ENCODE measurements around the gene SUV39H1. TPM values are rescaled to one million over a fixed set of nuclear protein-coding genes. Genes with fewer than 3 reads are reported as not detected.

SUV39H1 gene
- total RNA-seq, 1 donor from 2014 or later = 4.9 TPM

GRCh38 chrX:48696909-48697727 lies 584 bp downstream of the SUV39H1 start:
- peaks cover 6% of the 10 kb centered on the region for H3K36me3 ChIP-seq (ENCODE audit: insufficient read depth, low read length)
- peaks cover 37% of the 10 kb centered on the region for H3K79me2 ChIP-seq (ENCODE audit: insufficient read depth, low read length)
- peaks cover 7% of the 10 kb centered on the region for H3K4me1 ChIP-seq (ENCODE audit: insufficient read depth, low read length)
- Mint-ChIP-seq H3K9me3 (ENCODE audit: unreplicated experiment) (no peaks in the 10 kb centered on the region), H3K27me3 (ENCODE audit: low read depth, unreplicated experiment) (no peaks in the 10 kb centered on the region), H3K36me3 (ENCODE audit: low read depth, unreplicated experiment) (peaks cover 3% of the 10 kb centered on the region), H3K4me3 (ENCODE audit: unreplicated experiment) (peak overlapping the region; percentile 86), H3K27ac (ENCODE audit: unreplicated experiment) (peak overlapping the region; percentile 58), H3K4me1 (ENCODE audit: low read depth, unreplicated experiment) (peaks cover 8% of the 10 kb centered on the region)
- no peak for TF ChIP-seq EZH2 (IDR thresholded peaks at IDR 0.05; ENCODE audit: insufficient read depth, low read length)
- TF ChIP-seq, protein P1, sequence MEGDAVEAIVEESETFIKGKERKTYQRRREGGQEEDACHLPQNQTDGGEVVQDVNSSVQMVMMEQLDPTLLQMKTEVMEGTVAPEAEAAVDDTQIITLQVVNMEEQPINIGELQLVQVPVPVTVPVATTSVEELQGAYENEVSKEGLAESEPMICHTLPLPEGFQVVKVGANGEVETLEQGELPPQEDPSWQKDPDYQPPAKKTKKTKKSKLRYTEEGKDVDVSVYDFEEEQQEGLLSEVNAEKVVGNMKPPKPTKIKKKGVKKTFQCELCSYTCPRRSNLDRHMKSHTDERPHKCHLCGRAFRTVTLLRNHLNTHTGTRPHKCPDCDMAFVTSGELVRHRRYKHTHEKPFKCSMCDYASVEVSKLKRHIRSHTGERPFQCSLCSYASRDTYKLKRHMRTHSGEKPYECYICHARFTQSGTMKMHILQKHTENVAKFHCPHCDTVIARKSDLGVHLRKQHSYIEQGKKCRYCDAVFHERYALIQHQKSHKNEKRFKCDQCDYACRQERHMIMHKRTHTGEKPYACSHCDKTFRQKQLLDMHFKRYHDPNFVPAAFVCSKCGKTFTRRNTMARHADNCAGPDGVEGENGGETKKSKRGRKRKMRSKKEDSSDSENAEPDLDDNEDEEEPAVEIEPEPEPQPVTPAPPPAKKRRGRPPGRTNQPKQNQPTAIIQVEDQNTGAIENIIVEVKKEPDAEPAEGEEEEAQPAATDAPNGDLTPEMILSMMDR (IDR thresholded peaks at IDR 0.05; ENCODE audit: insufficient read depth, low read depth, low read length) = no peak
- H3K27me3 ChIP-seq (ENCODE audit: insufficient read depth, low read length) = no peaks in the 10 kb centered on the region
- H3K9me3 ChIP-seq (ENCODE audit: insufficient read depth, low read depth, low read length) = no peaks in the 10 kb centered on the region
- H3K9ac ChIP-seq (ENCODE audit: low read length) = peak overlapping the region; percentile 91
- DNase-seq (ENCODE audit: low read depth) = peak; percentile 4
- H3K27ac ChIP-seq (ENCODE audit: low read depth, low read length) = peak overlapping the region; percentile 61
- H4K20me1 ChIP-seq (ENCODE audit: insufficient read depth, low read length) = no peaks in the 10 kb centered on the region
- H3K4me2 ChIP-seq (ENCODE audit: low read length) = peak overlapping the region; percentile 91
- H3K4me3 ChIP-seq (ENCODE audit: insufficient read depth, low read depth, low read length) = peak overlapping the region; percentile 75
- H2AFZ ChIP-seq (ENCODE audit: low read depth, low read length) = peak overlapping the region; percentile 63
- FAIRE-seq = no peak

- Histone ChIP-seq H4K20me1 (ENCODE audit: insufficient read depth, low read length) (no peaks in the 10 kb centered on the region), H3K9ac (ENCODE audit: low read length) (no peak overlapping the region), H3K4me2 (ENCODE audit: low read length) (no peak overlapping the region), H3K4me3 (ENCODE audit: insufficient read depth, low read depth, low read length) (no peak overlapping the region), H3K9me3 (ENCODE audit: insufficient read depth, low read depth, low read length) (no peaks in the 10 kb centered on the region), H3K27ac (ENCODE audit: low read depth, low read length) (no peak overlapping the region), H3K27me3 (ENCODE audit: insufficient read depth, low read length) (no peaks in the 10 kb centered on the region), H3K4me1 (ENCODE audit: insufficient read depth, low read length) (peaks cover 7% of the 10 kb centered on the region), H2AFZ (ENCODE audit: low read depth, low read length) (no peak overlapping the region), H3K36me3 (ENCODE audit: insufficient read depth, low read length) (peaks cover 6% of the 10 kb centered on the region), H3K79me2 (ENCODE audit: insufficient read depth, low read length) (peaks cover 39% of the 10 kb centered on the region)
- Mint-ChIP-seq H3K27ac (ENCODE audit: unreplicated experiment) (no peak overlapping the region), H3K4me3 (ENCODE audit: unreplicated experiment) (no peak overlapping the region), H3K27me3 (ENCODE audit: low read depth, unreplicated experiment) (no peaks in the 10 kb centered on the region), H3K4me1 (ENCODE audit: low read depth, unreplicated experiment) (peaks cover 9% of the 10 kb centered on the region), H3K36me3 (ENCODE audit: low read depth, unreplicated experiment) (peaks cover 3% of the 10 kb centered on the region), H3K9me3 (ENCODE audit: unreplicated experiment) (no peaks in the 10 kb centered on the region)
- FAIRE-seq (no peak), DNase-seq (ENCODE audit: low read depth) (no peak)
- no peak for TF ChIP-seq EZH2 (IDR thresholded peaks at IDR 0.05; ENCODE audit: insufficient read depth, low read length)
- TF ChIP-seq, protein P1 (IDR thresholded peaks at IDR 0.05; ENCODE audit: insufficient read depth, low read depth, low read length) = no peak
Observed at GRCh38 chrX:48698306-48698705, 1.8 kb downstream of the SUV39H1 start.

DNA sequence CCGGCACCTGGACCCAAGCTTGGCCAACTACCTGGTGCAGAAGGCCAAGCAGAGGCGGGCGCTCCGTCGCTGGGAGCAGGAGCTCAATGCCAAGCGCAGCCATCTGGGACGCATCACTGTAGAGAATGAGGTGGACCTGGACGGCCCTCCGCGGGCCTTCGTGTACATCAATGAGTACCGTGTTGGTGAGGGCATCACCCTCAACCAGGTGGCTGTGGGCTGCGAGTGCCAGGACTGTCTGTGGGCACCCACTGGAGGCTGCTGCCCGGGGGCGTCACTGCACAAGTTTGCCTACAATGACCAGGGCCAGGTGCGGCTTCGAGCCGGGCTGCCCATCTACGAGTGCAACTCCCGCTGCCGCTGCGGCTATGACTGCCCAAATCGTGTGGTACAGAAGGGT lies 3.7 kb downstream of the SUV39H1 start:
- Mint-ChIP-seq H3K27ac (ENCODE audit: unreplicated experiment) (no peak overlapping the region), H3K9me3 (ENCODE audit: unreplicated experiment) (no peaks in the 10 kb centered on the region), H3K4me1 (ENCODE audit: low read depth, unreplicated experiment) (peaks cover 9% of the 10 kb centered on the region), H3K4me3 (ENCODE audit: unreplicated experiment) (no peak overlapping the region), H3K27me3 (ENCODE audit: low read depth, unreplicated experiment) (no peaks in the 10 kb centered on the region), H3K36me3 (ENCODE audit: low read depth, unreplicated experiment) (peaks cover 5% of the 10 kb centered on the region)
- Histone ChIP-seq H3K4me3 (ENCODE audit: insufficient read depth, low read depth, low read length) (no peak overlapping the region), H3K27ac (ENCODE audit: low read depth, low read length) (no peak overlapping the region), H3K79me2 (ENCODE audit: insufficient read depth, low read length) (peaks cover 39% of the 10 kb centered on the region), H3K27me3 (ENCODE audit: insufficient read depth, low read length) (no peaks in the 10 kb centered on the region), H3K4me2 (ENCODE audit: low read length) (no peak overlapping the region), H3K36me3 (ENCODE audit: insufficient read depth, low read length) (peaks cover 6% of the 10 kb centered on the region), H3K4me1 (ENCODE audit: insufficient read depth, low read length) (peaks cover 7% of the 10 kb centered on the region), H3K9me3 (ENCODE audit: insufficient read depth, low read depth, low read length) (no peaks in the 10 kb centered on the region), H3K9ac (ENCODE audit: low read length) (no peak overlapping the region), H4K20me1 (ENCODE audit: insufficient read depth, low read length) (no peaks in the 10 kb centered on the region), H2AFZ (ENCODE audit: low read depth, low read length) (no peak overlapping the region)
- FAIRE-seq (no peak), DNase-seq (ENCODE audit: low read depth) (no peak)
- no peak for TF ChIP-seq EZH2 (IDR thresholded peaks at IDR 0.05; ENCODE audit: insufficient read depth, low read length)
- TF ChIP-seq, protein P1 (IDR thresholded peaks at IDR 0.05; ENCODE audit: insufficient read depth, low read depth, low read length) = no peak
